NCI-H187 (cell line): ENCODE measurements around the gene ZNHIT3.
"Not testable (repeated sequence)": the region's sequence is repeated elsewhere in the genome, so short reads cannot be mapped to it uniquely, and the experiment has no call there.

Source experiments
- DNase-seq, 2 experiments: peaks; one replicate each; lab custom pipeline; 2025; lab: John Stamatoyannopoulos, UW

The ZNHIT3 gene

GRCh38 chr17:36486204-36487194 is at the start of gene ZNHIT3:
ZNHIT3 (plus strand) TSS chr17:36486681; CDS start chr17:36486700, 19 bp downstream.
- peak; percentile 82 to 85 for DNase-seq

- not testable (repeated sequence) for DNase-seq
Measured at GRCh38 chr17:36441792-36442191, 44.7 kb upstream of the ZNHIT3 start.

- no peak for DNase-seq
Measured at GRCh38 chr17:36443777-36444176, 42.7 kb upstream of the ZNHIT3 start.

GRCh38 chr17:36449997-36450396 is 36.5 kb upstream of the ZNHIT3 start:
- DNase-seq, result not testable (repeated sequence)

GRCh38 chr17:36452888-36453287 is 33.6 kb upstream of the ZNHIT3 start:
- DNase-seq, result not testable (repeated sequence)

- not testable (repeated sequence) for DNase-seq
Measured at GRCh38 chr17:36457701-36458100, 28.8 kb upstream of the ZNHIT3 start.

GRCh38 chr17:36459045-36459444 is 27.4 kb upstream of the ZNHIT3 start:
- no peak for DNase-seq

- no peak for DNase-seq
Measured at GRCh38 chr17:36459601-36460000, 26.9 kb upstream of the ZNHIT3 start.

- no peak for DNase-seq
Measured at GRCh38 chr17:36460265-36460937, 26.1 kb upstream of the ZNHIT3 start.

GRCh38 chr17:36461330-36462110 is 25.0 kb upstream of the ZNHIT3 start:
- no peak for DNase-seq

- no peak for DNase-seq
Measured at GRCh38 chr17:36463916-36464764, 22.3 kb upstream of the ZNHIT3 start.

- DNase-seq, result no peak
Measured at GRCh38 chr17:36464765-36465088, 21.8 kb upstream of the ZNHIT3 start.

GRCh38 chr17:36468903-36469635 is 17.4 kb upstream of the ZNHIT3 start:
- DNase-seq, result peak; percentile 57 to 65

GRCh38 chr17:36469733-36470132 is 16.7 kb upstream of the ZNHIT3 start:
- DNase-seq, result no peak

- no peak for DNase-seq
Measured at GRCh38 chr17:36470499-36470898, 16.0 kb upstream of the ZNHIT3 start.

GRCh38 chr17:36474571-36474970 is 11.9 kb upstream of the ZNHIT3 start:
- no peak for DNase-seq

- no peak for DNase-seq
Measured at GRCh38 chr17:36475346-36475970, 11.0 kb upstream of the ZNHIT3 start.

- DNase-seq, result no peak
Measured at GRCh38 chr17:36481829-36482228, 4.7 kb upstream of the ZNHIT3 start.

- DNase-seq, result peak; percentile 56 to 60
Measured at GRCh38 chr17:36482611-36483504, 3.6 kb upstream of the ZNHIT3 start.
